ENCODE measurements around the gene PYCR2.
"Not testable (repeated sequence)": the region's sequence is repeated elsewhere in the genome, so short reads cannot be mapped to it uniquely, and the experiment has no call there.

PYCR2 gene

GRCh38 chr1:225941942-225942222, 17.8 kb upstream of the PYCR2 start:
- DNase-seq, result no peak

GRCh38 chr1:225941187-225941941, 17.3 kb upstream of the PYCR2 start, which contains the start of gene LEFTY2:
LEFTY2 (minus strand) TSS chr1:225941220; CDS start chr1:225941140, 80 bp downstream.
- DNase-seq, result no peak

- no peak for DNase-seq
Observed at GRCh38 chr1:225940385-225941151, 16.5 kb upstream of the PYCR2 start.

GRCh38 chr1:225939939-225940310, 15.9 kb upstream of the PYCR2 start:
- DNase-seq, result not testable (repeated sequence)

- DNase-seq, result not testable (repeated sequence)
Observed at GRCh38 chr1:225939097-225939938, 15.3 kb upstream of the PYCR2 start.

GRCh38 chr1:225937048-225937968, 13.3 kb upstream of the PYCR2 start:
- DNase-seq, result no peak

- no peak for DNase-seq
Observed at GRCh38 chr1:225936523-225936922, 12.5 kb upstream of the PYCR2 start.

- not testable (repeated sequence) for DNase-seq
Observed at GRCh38 chr1:225936086-225936485, 12.0 kb upstream of the PYCR2 start.

GRCh38 chr1:225934711-225935110, 10.7 kb upstream of the PYCR2 start:
- no peak for DNase-seq

- DNase-seq, result no peak
Observed at GRCh38 chr1:225933072-225933471, 9.0 kb upstream of the PYCR2 start.

GRCh38 chr1:225931270-225932136, 7.5 kb upstream of the PYCR2 start:
- no peak for DNase-seq

GRCh38 chr1:225930566-225930965, 6.5 kb upstream of the PYCR2 start:
- DNase-seq, result no peak

GRCh38 chr1:225929462-225929861, 5.4 kb upstream of the PYCR2 start:
- not testable (repeated sequence) for DNase-seq

GRCh38 chr1:225928186-225929175, 4.4 kb upstream of the PYCR2 start:
- DNase-seq, result peak; percentile 35

- DNase-seq, result no peak
Observed at GRCh38 chr1:225926551-225927113, 2.6 kb upstream of the PYCR2 start.

- no peak for DNase-seq
Observed at GRCh38 chr1:225923381-225923691, 714 bp downstream of the PYCR2 start.

- DNase-seq, result no peak
Observed at GRCh38 chr1:225921734-225922709, 2.0 kb downstream of the PYCR2 start.

- peak; percentile 14 for DNase-seq
Observed at GRCh38 chr1:225919906-225920305, 4.1 kb downstream of the PYCR2 start.

GRCh38 chr1:225918280-225918679, 5.8 kb downstream of the PYCR2 start:
- no peak for DNase-seq
